ENCODE measurements around the gene FMN1.

GRCh38 chr15:33154351-33155166, 40.0 kb downstream of the FMN1 start:
- TF ChIP-seq EZH2phosphoT487 (IDR thresholded peaks at IDR 0.05; ENCODE audit: insufficient read depth, low read depth) (no peak), EZH2 (IDR thresholded peaks at IDR 0.05; ENCODE audit: insufficient read depth, poor library complexity, severe bottlenecking) (no peak)
